GM12872 (cell line): Measurements from ENCODE around the gene EXOSC5.

Experiments
- TF ChIP-seq, protein P1 (sequence below): IDR thresholded peaks from 3 replicates; pipeline ENCODE4 v1.5.1; 2011; ENCODE audit warnings: low read depth, mild to moderate bottlenecking, low read length, moderate library complexity; ENCODE audit not compliant: insufficient read depth

The EXOSC5 gene

DNA sequence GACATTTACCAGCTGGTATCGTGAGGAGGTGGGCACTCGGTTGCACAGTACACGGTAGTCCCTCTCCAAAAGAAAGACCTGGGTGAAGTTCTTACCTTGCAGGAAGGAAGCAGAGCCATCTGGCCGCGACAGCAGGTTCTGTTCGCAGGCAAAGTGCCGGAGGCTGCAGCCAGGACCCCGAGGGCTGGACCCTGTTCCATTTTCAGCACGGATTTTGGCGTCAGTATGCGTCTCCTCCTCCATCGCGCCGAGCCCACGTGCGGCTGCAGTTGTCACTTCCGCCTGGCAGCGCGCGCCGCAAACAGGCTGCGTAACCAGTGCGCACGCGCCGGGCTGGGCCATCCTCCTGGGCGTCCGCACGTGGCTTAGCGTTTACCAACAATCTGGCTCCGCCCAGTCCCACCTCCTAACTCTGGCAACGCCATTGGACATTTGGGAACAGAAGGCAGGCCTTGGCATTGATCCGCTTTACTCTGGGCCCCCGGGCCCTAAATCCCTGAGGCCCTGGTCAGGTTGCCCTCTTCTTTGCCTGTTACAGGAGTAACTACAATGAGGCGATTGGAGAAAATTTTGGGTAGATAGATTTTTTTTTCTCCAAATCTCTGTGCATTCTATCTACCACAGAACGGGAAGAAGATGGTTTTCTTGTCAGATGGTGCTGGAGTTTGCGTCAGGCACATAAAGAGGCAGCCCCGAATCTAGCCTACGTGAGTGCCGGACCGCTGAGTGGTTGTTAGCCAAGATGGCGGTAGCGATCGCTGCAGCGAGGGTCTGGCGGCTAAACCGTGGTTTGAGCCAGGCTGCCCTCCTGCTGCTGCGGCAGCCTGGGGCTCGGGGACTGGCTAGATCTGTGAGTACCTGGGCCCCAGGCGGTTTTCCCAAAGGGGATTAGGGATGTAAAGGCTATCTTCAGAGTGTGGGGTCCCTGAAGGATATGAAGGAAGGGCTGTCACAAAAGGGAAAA is at the start of gene EXOSC5, which contains the start of gene BCKDHA:
Gene EXOSC5, minus strand, starts transcription at position 274 of the 964 bp plus-strand sequence. Its CDS starts 31 bp downstream, at position 243.
Gene BCKDHA, plus strand, starts transcription at position 733 of the 964 bp plus-strand sequence. Its CDS starts 10 bp downstream, at position 743.
- TF ChIP-seq, protein P1, sequence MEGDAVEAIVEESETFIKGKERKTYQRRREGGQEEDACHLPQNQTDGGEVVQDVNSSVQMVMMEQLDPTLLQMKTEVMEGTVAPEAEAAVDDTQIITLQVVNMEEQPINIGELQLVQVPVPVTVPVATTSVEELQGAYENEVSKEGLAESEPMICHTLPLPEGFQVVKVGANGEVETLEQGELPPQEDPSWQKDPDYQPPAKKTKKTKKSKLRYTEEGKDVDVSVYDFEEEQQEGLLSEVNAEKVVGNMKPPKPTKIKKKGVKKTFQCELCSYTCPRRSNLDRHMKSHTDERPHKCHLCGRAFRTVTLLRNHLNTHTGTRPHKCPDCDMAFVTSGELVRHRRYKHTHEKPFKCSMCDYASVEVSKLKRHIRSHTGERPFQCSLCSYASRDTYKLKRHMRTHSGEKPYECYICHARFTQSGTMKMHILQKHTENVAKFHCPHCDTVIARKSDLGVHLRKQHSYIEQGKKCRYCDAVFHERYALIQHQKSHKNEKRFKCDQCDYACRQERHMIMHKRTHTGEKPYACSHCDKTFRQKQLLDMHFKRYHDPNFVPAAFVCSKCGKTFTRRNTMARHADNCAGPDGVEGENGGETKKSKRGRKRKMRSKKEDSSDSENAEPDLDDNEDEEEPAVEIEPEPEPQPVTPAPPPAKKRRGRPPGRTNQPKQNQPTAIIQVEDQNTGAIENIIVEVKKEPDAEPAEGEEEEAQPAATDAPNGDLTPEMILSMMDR: no peak

DNA sequence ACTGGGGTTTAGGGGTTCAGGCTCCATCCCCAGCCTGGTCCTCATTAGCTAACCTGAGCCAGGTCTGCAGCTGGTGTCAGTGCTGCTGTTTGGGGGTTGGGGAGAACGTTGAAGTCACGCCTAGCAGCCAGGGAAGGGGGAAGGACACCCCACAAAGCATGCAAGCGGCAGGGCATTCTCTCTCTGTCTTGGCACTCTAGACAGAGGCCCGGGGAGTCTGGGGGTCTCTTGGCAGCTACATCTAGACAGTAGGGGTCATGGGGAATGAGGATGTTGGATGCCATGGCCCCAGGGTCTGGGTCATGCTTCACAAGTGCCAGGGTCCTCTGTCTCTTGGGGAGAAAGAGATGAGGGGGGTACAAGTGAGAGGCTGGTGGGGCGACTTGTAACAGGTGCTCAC is 48.4 kb upstream of the EXOSC5 start:
- TF ChIP-seq, protein P1: no peak

DNA sequence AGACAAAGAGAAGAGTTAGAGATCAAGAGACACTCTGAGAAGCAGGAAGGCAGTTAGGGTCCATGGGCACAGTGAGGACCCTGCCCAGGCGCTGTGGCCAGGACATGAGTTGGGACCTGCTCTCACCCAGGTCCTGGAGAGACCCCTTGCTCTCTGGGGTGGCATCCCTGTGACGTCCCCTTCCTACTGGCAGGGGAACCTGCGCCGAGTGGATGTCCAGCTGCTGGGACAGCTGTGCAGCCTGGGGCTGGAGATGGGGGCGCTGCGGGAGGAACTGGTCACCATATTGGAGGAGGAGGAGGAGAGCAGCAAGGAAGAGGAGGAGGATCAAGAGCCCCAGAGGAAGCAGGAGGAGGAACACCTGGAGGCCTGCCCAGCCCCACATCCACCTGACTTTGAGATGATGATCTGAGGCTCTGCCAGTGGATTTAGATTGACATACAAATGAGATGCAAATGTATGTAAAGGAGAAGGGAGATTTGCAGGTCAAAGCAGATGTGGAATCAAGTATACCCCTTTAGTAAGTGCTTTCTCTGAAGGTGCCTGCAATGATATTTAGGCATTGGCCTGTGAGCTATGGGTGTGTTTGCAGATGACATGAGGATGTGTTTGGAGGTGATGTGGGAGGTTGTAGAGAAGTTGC is 46.8 kb upstream of the EXOSC5 start:
- TF ChIP-seq, protein P1: no peak

DNA sequence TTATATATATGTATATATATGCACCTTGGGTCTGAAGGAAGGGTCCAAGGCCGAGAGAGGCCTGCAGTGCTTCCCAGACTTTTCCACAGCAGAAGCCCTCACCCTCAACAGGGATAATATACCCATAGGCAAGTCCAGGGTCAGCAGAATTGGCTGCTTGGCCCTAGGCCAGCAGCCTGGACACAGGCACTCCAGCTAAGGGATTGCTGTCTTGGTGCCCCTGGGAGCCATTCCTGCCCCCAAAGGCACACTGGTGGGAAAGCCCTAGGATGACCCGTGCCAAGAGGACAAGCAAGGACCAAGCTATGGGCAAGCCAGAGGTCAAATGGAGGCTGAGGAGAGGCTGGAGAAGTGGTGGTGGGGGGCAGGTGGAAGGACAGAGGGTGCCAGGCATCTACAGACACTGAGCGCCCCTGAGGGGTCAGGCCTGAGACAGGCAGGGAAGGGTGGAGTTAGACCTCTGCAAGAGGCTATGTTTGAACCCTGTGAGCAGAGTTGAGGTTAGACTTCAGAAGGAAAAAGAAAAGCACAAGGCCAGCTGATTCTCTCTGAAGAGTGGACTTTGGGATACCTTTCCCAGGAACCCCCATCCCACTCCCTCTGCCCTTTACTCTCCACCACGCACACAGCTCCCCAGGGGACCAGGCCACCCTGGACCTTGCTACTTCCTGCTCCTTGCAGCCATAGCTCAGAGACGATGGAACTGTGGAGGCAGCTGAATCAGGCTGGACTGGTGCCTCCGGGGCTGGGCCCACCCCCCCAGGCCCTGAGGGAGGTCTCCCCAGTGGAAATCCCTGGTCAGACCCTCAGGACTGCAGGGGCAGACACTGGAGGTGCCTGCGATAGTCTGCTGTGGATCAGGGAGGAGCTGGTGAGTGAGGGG is 45.6 kb upstream of the EXOSC5 start, which contains the start of gene ERICH4:
Gene ERICH4, plus strand, starts transcription at position 684 of the 883 bp plus-strand sequence. Its CDS starts 14 bp downstream, at position 698.
- TF ChIP-seq, protein P1: no peak

DNA sequence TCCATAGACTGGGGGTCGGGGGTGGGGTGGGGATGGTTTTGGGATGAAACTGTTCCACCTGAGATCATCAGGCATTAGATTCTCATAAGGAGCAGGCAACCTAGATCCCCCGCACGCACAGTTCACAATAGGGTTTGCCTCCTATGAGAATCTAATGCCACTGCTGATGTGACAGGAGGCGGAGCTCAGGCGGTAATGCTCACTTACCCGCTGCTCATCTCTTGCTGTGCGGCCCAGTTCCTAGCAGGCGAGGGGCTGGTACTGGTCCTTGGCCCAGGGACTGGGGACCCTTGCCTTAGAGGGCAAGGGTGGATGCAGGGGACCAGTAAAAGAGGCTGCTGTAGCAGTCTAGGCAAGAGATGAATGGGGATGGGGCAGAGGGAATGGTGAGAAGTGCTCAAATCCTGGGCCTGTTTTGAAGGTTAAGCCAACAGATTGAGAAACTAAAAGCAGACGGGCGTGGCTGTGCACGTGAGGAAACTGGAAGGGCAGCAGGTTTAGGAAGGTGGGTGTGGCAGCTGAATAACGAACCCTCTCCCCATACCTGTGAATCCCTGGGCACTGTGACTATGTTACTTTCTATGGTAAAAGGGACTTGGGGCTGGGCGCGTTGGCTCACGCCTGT is 44.3 kb upstream of the EXOSC5 start:
- TF ChIP-seq, protein P1: no peak

DNA sequence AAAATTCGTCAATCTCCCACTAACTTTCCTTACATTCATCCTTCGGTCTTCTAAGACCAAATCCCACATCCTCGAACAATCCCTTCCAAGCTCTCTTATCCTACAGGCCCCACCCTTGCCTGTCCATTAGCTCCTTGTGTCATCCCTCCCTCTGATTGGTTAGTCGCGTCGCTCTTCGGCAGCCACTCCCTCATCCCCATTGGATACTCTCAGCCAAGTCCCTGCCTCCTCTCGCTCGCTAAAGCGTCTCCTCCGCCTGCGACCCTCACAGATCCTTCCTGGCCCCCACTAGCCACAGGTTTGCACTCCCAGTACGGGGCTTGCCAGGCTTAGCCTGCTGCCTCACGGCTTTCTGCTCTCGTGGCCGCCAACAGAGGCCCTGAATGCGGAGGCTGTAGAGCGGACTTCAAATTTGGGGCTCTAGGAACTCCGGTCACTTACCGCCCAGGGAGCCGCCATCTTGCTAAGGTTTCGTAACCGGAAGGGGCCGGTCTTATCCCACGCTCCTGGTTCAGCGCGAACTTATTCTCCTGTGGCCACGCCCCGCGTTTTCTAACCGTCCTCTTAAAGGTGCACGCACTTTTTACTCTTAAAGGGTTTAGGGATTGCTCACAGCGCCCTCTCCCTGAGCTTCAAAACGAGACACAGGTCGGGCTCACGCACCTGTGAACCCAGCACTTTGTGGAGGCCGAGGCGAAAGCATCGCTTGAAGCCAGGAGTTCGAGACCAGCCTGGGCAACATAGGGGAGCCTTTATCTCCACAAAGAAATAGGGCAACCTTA is 42.5 kb upstream of the EXOSC5 start, which contains the start of gene DMAC2:
Gene DMAC2, minus strand, starts transcription at position 472 of the 782 bp plus-strand sequence. Its CDS starts 13 bp downstream, at position 459.
- TF ChIP-seq, protein P1: peak; percentile 66
